SK-MEL-5 (cell line): ENCODE measurements around the gene ZBTB7C. TPM values are rescaled to one million over a fixed set of nuclear protein-coding genes. Genes with fewer than 3 reads are reported as not detected.

ENCODE experiments used
- DNase-seq: peaks from one replicate; pipeline ENCODE4 v3.0.0-alpha.2; 2016; ENCODE audit warnings: low read depth, low spot score
- in situ Hi-C: cut with HindIII; loops from 2 replicates; pipeline ENCODE4 v1.10.0; 2016; ENCODE audit warnings: low sequenced_read_pairs, high pct_unique_total_duplicates, low pct_unique_long_range_greater_than_20kb
- total RNA-seq: library from RNA; depleted of rRNA; stranded (reverse); fragments of >200 nt; shearing (Covaris generic); gene quantifications from 2 replicates; pipeline ENCODE4 v1.2.3, GENCODE V29; 2014

ZBTB7C gene
- total RNA-seq, 1 experiment from 2014 or later: not detected

GRCh38 chr18:48161911-48162698 is 247.1 kb downstream of the ZBTB7C start:
- peak; percentile 9 for DNase-seq
- in situ Hi-C loops: no loop called here

- in situ Hi-C loops: no loop called here
- peak; percentile 52 for DNase-seq
Observed at GRCh38 chr18:48161191-48161910, 247.8 kb downstream of the ZBTB7C start.

- in situ Hi-C loops: no loop called here
- no peak for DNase-seq
Observed at GRCh38 chr18:48160622-48161021, 248.6 kb downstream of the ZBTB7C start.

- DNase-seq: no peak
- in situ Hi-C loops: no loop called here
Observed at GRCh38 chr18:48159816-48160215, 249.4 kb downstream of the ZBTB7C start.

GRCh38 chr18:48158721-48159120 is 250.5 kb downstream of the ZBTB7C start:
- in situ Hi-C loops: no loop called here
- DNase-seq: no peak

DNA sequence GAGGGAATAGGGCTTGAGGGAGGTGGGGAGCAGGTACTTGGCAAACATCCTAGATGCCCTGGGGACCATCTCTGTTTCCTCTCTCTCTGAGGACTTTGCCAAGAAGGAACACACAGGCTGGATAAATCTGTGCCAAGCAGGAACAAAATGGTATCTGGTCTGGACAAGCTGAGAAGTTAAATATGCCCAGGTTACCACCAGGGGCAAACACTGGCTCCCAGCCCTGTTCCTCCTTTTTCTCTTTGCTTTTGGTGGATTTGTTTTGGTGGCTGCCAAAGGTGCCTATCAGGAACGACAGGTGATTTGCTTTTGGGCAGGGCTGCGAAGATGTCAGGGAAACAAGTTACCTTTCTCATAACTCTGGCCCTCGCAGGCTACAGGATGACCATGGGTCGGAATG is 251.2 kb downstream of the ZBTB7C start:
- no peak for DNase-seq
- in situ Hi-C loops: no loop called here

GRCh38 chr18:48155856-48156255 is 253.3 kb downstream of the ZBTB7C start:
- no peak for DNase-seq
- in situ Hi-C loops: no loop called here

- DNase-seq: no peak
- in situ Hi-C loops: no loop called here
Observed at GRCh38 chr18:48154828-48155227, 254.4 kb downstream of the ZBTB7C start.

GRCh38 chr18:48153613-48154481 is 255.3 kb downstream of the ZBTB7C start:
- DNase-seq: no peak
- in situ Hi-C loops: no loop called here

DNA sequence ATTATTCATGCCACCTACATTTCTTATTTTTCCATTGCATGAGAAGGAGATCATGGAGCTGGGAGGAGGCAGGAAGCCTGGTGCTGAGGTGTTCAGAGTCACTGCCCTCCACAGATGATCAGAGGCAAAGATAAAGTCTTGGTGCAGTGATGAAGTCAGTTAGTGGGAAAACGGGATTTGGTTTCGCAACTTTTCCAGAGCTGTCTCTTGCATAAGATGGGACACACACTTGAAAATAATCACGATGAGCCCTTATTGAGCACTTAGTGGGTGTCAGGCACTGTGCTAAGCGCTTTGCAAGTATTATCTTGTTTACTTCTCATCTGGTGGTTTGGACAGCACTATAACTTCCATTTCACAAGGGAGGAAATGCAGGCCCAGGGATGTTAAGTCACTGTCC is 256.6 kb downstream of the ZBTB7C start:
- DNase-seq: no peak
- in situ Hi-C loops: no loop called here

DNA sequence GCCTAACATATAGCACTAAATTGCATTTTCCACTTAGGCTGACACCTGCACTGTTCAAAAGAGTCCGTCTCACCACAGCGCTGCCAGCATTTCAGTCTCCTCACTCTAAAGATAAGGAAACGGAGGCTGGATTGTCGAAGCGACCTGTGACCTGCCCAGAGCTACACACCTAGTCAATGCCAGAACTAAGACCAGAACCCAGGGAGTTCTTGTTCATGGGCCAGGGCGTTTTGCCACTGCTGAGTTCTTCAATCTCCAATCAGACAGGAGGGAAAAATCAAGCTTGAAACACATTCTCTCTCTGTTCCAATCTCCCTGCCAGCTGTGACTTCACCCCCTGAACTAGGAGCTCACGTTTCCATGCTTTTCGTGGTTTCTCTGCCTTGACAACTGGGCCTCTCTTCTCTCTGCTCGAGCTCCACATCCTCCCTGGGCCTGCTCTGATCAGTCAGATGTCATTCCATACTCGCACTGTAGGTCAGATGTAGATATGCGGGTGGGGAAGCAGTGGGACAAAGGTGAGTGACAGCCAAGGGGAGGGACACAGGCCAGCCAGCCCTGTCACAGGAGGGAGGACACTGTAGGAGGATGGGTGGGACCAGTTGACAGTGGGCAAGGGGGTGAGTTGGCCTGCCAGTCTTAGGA is 257.6 kb downstream of the ZBTB7C start:
- no peak for DNase-seq
- in situ Hi-C loops: no loop called here

DNA sequence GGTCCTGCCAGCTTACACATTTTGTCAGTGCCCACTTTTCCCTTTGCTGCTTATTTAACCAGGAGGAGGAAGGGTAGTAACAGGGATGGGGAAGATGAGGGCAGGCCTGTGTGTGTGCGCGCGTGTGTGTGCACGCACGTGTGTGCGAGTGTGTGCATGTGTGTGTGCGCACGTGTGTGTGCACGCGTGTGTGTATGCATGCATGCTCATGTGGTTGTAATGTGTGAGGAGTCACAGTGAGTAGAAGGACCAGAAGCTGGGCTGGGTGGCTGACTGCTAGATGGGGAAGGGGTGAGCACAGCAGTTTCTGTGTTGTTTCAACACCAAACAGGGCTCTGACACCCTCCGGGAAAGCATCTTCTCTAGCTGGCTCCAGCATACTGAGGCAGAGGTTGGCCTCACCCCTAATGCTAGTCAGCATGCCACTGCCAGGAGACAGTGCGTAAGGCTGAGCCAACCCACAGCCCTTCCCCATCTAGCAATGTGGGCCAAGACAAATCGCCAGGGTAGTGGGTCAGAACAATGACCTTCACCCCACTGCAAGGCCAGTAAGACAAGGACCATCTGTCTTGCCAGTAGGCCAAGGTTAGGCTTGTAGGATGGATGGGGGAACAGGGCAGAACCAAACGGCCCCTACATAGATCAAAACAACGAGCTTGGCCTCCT is 260.0 kb downstream of the ZBTB7C start:
- in situ Hi-C loops: no loop called here
- no peak for DNase-seq

DNA sequence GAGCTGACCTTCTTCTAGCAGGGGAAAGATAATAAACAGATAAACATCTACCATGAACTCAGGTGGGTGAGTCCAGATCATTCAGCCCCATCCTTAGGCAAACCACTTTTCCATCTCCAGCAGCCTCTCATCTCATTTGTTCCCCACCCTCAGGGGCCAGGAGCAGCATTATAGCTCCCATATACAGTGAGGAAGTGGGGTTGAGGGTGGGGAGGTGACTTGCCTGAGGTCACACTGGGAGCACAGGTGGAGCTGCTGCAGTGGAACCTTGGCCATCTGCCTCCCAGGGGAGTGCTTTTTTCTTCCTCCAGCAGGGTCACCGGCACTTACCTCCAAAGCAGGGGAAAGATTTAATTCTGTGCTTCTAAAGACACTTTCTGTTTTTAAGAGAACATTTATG is 266.2 kb downstream of the ZBTB7C start:
- in situ Hi-C loops: no loop called here
- DNase-seq: no peak

GRCh38 chr18:48142353-48142752 is 266.8 kb downstream of the ZBTB7C start:
- DNase-seq: no peak
- in situ Hi-C loops: no loop called here

GRCh38 chr18:48140731-48141130 is 268.5 kb downstream of the ZBTB7C start:
- DNase-seq: no peak
- in situ Hi-C loops: no loop called here

DNA sequence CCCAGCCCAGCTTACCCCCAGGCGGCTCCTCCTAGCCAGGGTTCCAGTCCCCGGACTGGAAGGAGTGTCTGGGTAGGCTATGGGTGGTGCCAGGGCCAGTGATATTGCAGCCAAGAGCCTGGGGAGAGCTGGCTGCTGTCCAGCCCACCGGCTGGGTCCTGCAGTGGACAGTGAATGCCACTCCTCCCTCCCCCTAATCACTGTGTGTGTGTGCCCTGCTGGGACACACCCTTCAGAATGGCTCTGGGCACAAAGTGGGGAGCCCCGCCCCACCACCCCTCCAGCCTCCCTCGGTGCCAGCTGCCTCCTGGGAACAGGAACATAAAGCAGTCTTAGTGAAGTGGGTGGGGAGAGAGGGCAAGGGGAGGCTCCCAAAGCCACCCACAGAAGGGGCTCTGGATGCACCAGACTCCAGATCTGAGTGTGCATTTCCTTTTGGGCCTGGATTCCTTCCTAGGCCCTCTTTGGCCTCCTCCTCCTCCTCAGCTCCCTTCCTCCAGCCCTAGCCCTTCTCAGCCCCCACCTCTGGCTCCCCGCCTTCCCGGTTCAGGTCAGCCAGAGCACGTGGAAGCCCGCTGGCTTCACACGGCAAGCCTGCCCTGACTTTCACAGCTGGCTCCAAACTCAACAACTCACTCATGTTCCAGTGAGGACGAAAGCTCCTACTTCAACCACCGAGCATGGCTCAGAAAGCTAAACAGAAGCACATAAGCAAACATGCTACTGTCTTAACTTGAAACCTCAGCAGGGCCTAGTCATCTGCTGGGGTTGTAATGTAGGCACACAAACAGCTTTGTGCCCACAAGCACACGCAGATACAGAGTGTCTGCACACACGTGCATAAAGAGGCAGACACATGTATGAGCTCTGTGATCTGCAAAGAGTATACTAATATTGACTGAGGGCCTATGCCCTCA is 269.5 kb downstream of the ZBTB7C start:
- no peak for DNase-seq
- in situ Hi-C loops: no loop called here
